Smooth muscle cell (in vitro differentiated cells): ENCODE measurements around the gene PTRH2. TPM values are rescaled to one million over a fixed set of nuclear protein-coding genes. Genes with fewer than 3 reads are reported as not detected.
A peak's percentile ranks its signal among the peaks of the same experiment; 100 is the strongest.

ENCODE experiments used
- DNase-seq: peaks from one replicate; lab custom pipeline; 2025; ENCODE audit not compliant: unreplicated experiment; lab: John Stamatoyannopoulos, UW
- H2AFZ ChIP-seq: fragments of 200-600 bp; sonication (generic); 2 replicates; pipeline ENCODE4 v1.6.0; 2016; ENCODE audit warnings: antibody characterized with exemption, low read depth, mild to moderate bottlenecking
- H3F3A ChIP-seq: fragments of 200-600 bp; sonication (generic); 2 replicates; pipeline ENCODE4 v1.6.0; 2017; ENCODE audit warnings: antibody characterized with exemption, low read depth
- H3K27ac ChIP-seq: fragments of 200-600 bp; sonication (generic); 2 replicates; pipeline ENCODE4 v1.5.1; 2016; ENCODE audit warnings: low read depth, mild to moderate bottlenecking
- H3K27me3 ChIP-seq: fragments of 200-600 bp; sonication (generic); 2 replicates; pipeline ENCODE4 v1.6.1; 2016; ENCODE audit warnings: low read depth, mild to moderate bottlenecking
- H3K36me3 ChIP-seq: fragments of 200-600 bp; sonication (generic); 2 replicates; pipeline ENCODE4 v1.5.1; 2016; ENCODE audit warnings: low read depth
- H3K4me1 ChIP-seq: fragments of 200-600 bp; sonication (generic); 2 replicates; pipeline ENCODE4 v1.5.1; 2016; ENCODE audit warnings: low read depth
- H3K4me2 ChIP-seq: fragments of 200-600 bp; sonication (generic); 2 replicates; pipeline ENCODE4 v1.6.0; 2016; ENCODE audit warnings: mild to moderate bottlenecking
- H3K4me3 ChIP-seq: fragments of 200-600 bp; sonication (generic); 2 replicates; pipeline ENCODE4 v1.5.1; 2016; ENCODE audit warnings: mild to moderate bottlenecking
- H3K79me2 ChIP-seq: fragments of 200-600 bp; sonication (generic); 2 replicates; pipeline ENCODE4 v1.6.0; 2016; ENCODE audit warnings: low read depth, mild to moderate bottlenecking
- H3K9ac ChIP-seq: fragments of 200-600 bp; sonication (generic); 2 replicates; pipeline ENCODE4 v1.6.0; 2016; ENCODE audit warnings: low read depth
- H3K9me3 ChIP-seq: fragments of 200-600 bp; sonication (generic); replicated peaks from 2 replicates; pipeline ENCODE4 v1.5.1; 2016; ENCODE audit warnings: low read depth
- H4K20me1 ChIP-seq: fragments of 200-600 bp; sonication (generic); 2 replicates; pipeline ENCODE4 v1.6.0; 2016; ENCODE audit warnings: low read depth
- WGBS: methylation state at CpG from one replicate; pipeline ENCODE4 v1.1.7; 2016; ENCODE audit warnings: low lambda C conversion rate; 5-methylcytosine and 5-hydroxymethylcytosine counted together
- polyA plus RNA-seq: library from polyadenylated mRNA; unstranded; fragments of >200 nt; fragmentation: Nextera tagmentation; extraction: Ambion mirVana; gene quantifications from 2 replicates; pipeline ENCODE4 v1.2.1, GENCODE V29; 2016
- total RNA-seq: library from RNA; depleted of rRNA; stranded (reverse); fragments of >200 nt; gene quantifications from 2 replicates; pipeline ENCODE4 v1.2.3, GENCODE V29; 2014
- TF ChIP-seq, protein P1 (sequence below): fragments of 200-600 bp; sonication (generic); IDR thresholded peaks from 2 replicates; pipeline ENCODE4 v1.5.1; 2017; ENCODE audit warnings: borderline replicate concordance, mild to moderate bottlenecking, antibody characterized with exemption; ENCODE audit not compliant: insufficient read depth, poor library complexity, severe bottlenecking

The PTRH2 gene
- total and polyA plus RNA-seq, 2 experiments from 2014 or later, result 11.4 to 26.2 TPM

DNA sequence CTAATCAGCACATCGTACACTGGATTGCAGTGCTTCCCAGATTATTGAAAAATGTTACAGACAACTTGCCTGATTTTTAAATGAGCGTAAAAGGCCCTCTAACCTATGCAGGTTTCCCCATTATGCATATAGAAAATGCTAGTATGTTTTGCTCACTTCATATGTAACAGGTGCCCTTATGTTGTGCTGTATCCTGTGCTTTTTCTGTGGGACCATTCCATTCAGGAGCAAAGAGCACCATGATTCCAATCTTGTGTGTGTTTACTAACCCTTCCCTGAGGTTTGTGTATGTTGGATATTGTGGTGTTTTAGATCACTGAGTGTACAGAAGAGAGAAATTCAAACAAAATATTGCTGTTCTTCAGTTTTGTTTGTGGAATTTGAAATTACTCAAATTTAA lies 12.9 kb downstream of the PTRH2 start:
- H3K4me3 ChIP-seq, result no peak overlapping the region
- WGBS, result 97% methylated on average over 2 of the region's 2 CpGs
- H3K27ac ChIP-seq, result peak overlapping the region; percentile 27
- no peak overlapping the region for H2AFZ ChIP-seq
- no peaks in the 10 kb centered on the region for H3K27me3 ChIP-seq
- no peaks in the 10 kb centered on the region for H3K9me3 ChIP-seq
- peaks cover 51% of the 10 kb centered on the region for H3K36me3 ChIP-seq
- H3F3A ChIP-seq, result peaks cover 67% of the 10 kb centered on the region
- TF ChIP-seq, protein P1, sequence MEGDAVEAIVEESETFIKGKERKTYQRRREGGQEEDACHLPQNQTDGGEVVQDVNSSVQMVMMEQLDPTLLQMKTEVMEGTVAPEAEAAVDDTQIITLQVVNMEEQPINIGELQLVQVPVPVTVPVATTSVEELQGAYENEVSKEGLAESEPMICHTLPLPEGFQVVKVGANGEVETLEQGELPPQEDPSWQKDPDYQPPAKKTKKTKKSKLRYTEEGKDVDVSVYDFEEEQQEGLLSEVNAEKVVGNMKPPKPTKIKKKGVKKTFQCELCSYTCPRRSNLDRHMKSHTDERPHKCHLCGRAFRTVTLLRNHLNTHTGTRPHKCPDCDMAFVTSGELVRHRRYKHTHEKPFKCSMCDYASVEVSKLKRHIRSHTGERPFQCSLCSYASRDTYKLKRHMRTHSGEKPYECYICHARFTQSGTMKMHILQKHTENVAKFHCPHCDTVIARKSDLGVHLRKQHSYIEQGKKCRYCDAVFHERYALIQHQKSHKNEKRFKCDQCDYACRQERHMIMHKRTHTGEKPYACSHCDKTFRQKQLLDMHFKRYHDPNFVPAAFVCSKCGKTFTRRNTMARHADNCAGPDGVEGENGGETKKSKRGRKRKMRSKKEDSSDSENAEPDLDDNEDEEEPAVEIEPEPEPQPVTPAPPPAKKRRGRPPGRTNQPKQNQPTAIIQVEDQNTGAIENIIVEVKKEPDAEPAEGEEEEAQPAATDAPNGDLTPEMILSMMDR, result no peak
- H3K4me2 ChIP-seq, result no peak overlapping the region
- H3K79me2 ChIP-seq, result peaks cover 86% of the 10 kb centered on the region
- peaks cover 75% of the 10 kb centered on the region for H4K20me1 ChIP-seq
- no peaks in the 10 kb centered on the region for H3K4me1 ChIP-seq
- no peak for DNase-seq
- H3K9ac ChIP-seq, result no peak overlapping the region

DNA sequence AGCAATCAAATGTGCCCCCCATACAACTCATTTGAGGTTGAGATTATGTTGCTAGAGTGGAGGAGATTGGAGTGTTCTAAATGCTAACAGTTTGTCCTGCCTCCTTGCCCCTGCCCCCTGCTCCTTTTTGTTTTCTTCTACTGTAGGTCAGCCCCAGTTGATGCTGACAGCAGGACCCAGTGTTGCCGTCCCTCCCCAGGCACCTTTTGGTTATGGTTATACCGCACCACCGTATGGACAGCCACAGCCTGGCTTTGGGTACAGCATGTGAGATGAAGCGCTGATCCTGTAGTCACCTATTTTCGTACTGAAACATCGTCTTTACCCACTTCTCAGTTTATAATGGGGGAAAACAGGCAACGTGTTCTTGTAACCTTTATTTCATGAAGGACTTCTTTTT lies 13.6 kb downstream of the PTRH2 start:
- Histone ChIP-seq H3K9me3 (no peaks in the 10 kb centered on the region), H3K4me3 (no peak overlapping the region), H3K4me2 (no peak overlapping the region), H3K27ac (no peak overlapping the region), H2AFZ (no peak overlapping the region), H3K36me3 (peaks cover 51% of the 10 kb centered on the region), H3F3A (peaks cover 67% of the 10 kb centered on the region), H3K4me1 (no peaks in the 10 kb centered on the region), H3K9ac (no peak overlapping the region), H4K20me1 (peaks cover 71% of the 10 kb centered on the region), H3K79me2 (peaks cover 86% of the 10 kb centered on the region), H3K27me3 (no peaks in the 10 kb centered on the region)
- TF ChIP-seq, protein P1, result no peak
- WGBS, result 95% methylated on average over 7 of the region's 7 CpGs
- no peak for DNase-seq

DNA sequence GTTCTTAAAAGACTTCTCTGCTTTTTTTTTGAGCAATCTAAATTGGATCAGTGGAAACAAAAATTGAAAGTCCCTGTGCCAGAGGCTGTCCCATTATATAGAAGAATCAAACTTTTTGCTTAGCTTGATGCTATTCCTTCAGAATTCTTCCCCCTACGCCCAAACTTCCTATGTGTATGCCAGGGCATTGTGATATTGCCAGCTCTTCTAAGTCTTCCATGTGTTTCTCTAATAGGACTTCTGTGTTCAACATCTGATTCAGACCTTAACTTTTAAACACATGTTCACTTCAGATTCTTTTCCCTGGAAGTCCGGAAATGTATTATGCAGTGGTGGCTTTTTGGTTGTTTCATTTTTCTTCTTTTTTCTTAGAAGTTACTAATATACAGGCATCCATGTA lies 18.7 kb downstream of the PTRH2 start:
- peaks cover 67% of the 10 kb centered on the region for H3K36me3 ChIP-seq
- no peaks in the 10 kb centered on the region for H3K9me3 ChIP-seq
- no peak overlapping the region for H3K4me2 ChIP-seq
- no peak overlapping the region for H3K9ac ChIP-seq
- H4K20me1 ChIP-seq, result peaks cover 68% of the 10 kb centered on the region
- no peak overlapping the region for H2AFZ ChIP-seq
- H3F3A ChIP-seq, result peaks cover 35% of the 10 kb centered on the region
- H3K27me3 ChIP-seq, result no peaks in the 10 kb centered on the region
- TF ChIP-seq, protein P1, result no peak
- 100% methylated on average over 2 of the region's 2 CpGs for WGBS
- H3K79me2 ChIP-seq, result peaks cover 76% of the 10 kb centered on the region
- no peak overlapping the region for H3K4me3 ChIP-seq
- H3K27ac ChIP-seq, result peak overlapping the region; percentile 42
- H3K4me1 ChIP-seq, result no peaks in the 10 kb centered on the region
- no peak for DNase-seq

DNA sequence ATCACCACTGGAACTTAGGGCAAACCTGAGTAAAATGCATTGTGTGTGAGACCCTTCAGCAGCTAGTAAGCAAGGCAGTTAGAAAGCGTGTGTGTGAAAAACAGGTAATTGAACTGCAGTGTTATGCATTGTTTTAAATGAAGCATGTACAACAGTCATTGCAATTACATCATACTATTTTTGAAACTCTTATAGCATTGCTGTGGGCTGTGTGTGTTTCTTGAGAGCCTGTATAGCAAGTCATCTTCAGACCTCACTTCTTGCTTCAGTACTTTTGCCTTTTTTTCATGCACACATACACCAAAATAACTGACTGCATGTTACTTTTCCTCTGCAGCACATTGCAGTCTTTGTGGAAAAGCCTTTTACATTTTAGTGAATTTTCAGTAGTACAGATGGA lies 19.2 kb downstream of the PTRH2 start:
- Histone ChIP-seq H3K4me3 (no peak overlapping the region), H3K27me3 (no peaks in the 10 kb centered on the region), H3K27ac (peak overlapping the region; percentile 42), H4K20me1 (peaks cover 71% of the 10 kb centered on the region), H3K9ac (no peak overlapping the region), H3K79me2 (peaks cover 75% of the 10 kb centered on the region), H3K9me3 (no peaks in the 10 kb centered on the region), H3K36me3 (peaks cover 71% of the 10 kb centered on the region), H3K4me2 (no peak overlapping the region), H2AFZ (no peak overlapping the region), H3K4me1 (no peaks in the 10 kb centered on the region), H3F3A (peaks cover 39% of the 10 kb centered on the region)
- no peak for DNase-seq
- TF ChIP-seq, protein P1, result no peak
- WGBS, result 88% methylated on average over 1 of the region's 1 CpG
